H9 (cell line): ENCODE measurements around the gene INO80. TPM values are rescaled to one million over a fixed set of nuclear protein-coding genes. Genes with fewer than 3 reads are reported as not detected.

ENCODE experiments used
- DNase-seq: peaks from one replicate; pipeline ENCODE4 v3.0.0-alpha.2; 2017
- H2AFZ ChIP-seq: one replicate; pipeline ENCODE4 v1.6.1; 2013; ENCODE audit warnings: mild to moderate bottlenecking, low read length, control low read depth, moderate library complexity
- H2AK5ac ChIP-seq: 2 replicates; pipeline ENCODE4 v1.6.1; 2013; ENCODE audit warnings: low read length, control low read depth, mixed read lengths; ENCODE audit not compliant: insufficient read length
- H2BK120ac ChIP-seq: one replicate; pipeline ENCODE4 v1.6.1; 2013; ENCODE audit warnings: low read depth, mild to moderate bottlenecking, low read length, control low read depth, inconsistent platforms; ENCODE audit not compliant: poor library complexity, severe bottlenecking
- H2BK12ac ChIP-seq: 2 replicates; pipeline ENCODE4 v1.6.1; 2013; ENCODE audit warnings: low read length, control low read depth, mixed read lengths, low read depth; ENCODE audit not compliant: insufficient read length
- H2BK15ac ChIP-seq: 2 replicates; pipeline ENCODE4 v1.6.1; 2013; ENCODE audit warnings: low read depth, low read length, control low read depth
- H2BK20ac ChIP-seq: one replicate; pipeline ENCODE4 v1.6.1; 2013; ENCODE audit warnings: low read depth, mild to moderate bottlenecking, low read length, control low read depth, inconsistent platforms; ENCODE audit not compliant: poor library complexity, severe bottlenecking
- H2BK5ac ChIP-seq: 2 replicates; pipeline ENCODE4 v1.6.1; 2013; ENCODE audit warnings: low read length, control low read depth, mixed read lengths; ENCODE audit not compliant: insufficient read length
- H3K14ac ChIP-seq: 2 replicates; pipeline ENCODE4 v1.6.1; 2013; ENCODE audit warnings: low read length, control low read depth; ENCODE audit not compliant: insufficient read depth
- H3K18ac ChIP-seq: 2 replicates; pipeline ENCODE4 v1.6.1; 2013; ENCODE audit warnings: low read depth, mild to moderate bottlenecking, mixed read lengths, low read length, control low read depth; ENCODE audit not compliant: insufficient read length
- H3K23ac ChIP-seq: 2 replicates; pipeline ENCODE4 v1.6.1; 2013; ENCODE audit warnings: low read length, control low read depth, mixed read lengths, low read depth; ENCODE audit not compliant: insufficient read length
- H3K23me2 ChIP-seq: 2 replicates; pipeline ENCODE4 v1.6.1; 2013; ENCODE audit warnings: low read depth, mild to moderate bottlenecking, mixed read lengths, low read length, control low read depth; ENCODE audit not compliant: insufficient read length, poor library complexity, severe bottlenecking
- H3K27ac ChIP-seq: 2 replicates; pipeline ENCODE4 v1.5.1; 2013; ENCODE audit warnings: low read length, control low read depth, mixed read lengths, low read depth; ENCODE audit not compliant: insufficient read length
- H3K27me3 ChIP-seq: 2 replicates; pipeline ENCODE4 v1.6.1; 2013; ENCODE audit warnings: low read length, control low read depth, inconsistent platforms; ENCODE audit not compliant: insufficient read depth
- H3K4ac ChIP-seq: 2 replicates; pipeline ENCODE4 v1.6.1; 2013; ENCODE audit warnings: low read depth, mild to moderate bottlenecking, control low read depth, inconsistent platforms, low read length, moderate library complexity
- H3K4me1 ChIP-seq: 2 replicates; pipeline ENCODE4 v1.6.1; 2013; ENCODE audit warnings: low read length, control low read depth, inconsistent platforms; ENCODE audit not compliant: insufficient read depth
- H3K4me2 ChIP-seq: 2 replicates; pipeline ENCODE4 v1.6.1; 2013; ENCODE audit warnings: low read length, control low read depth, mixed read lengths; ENCODE audit not compliant: insufficient read length, insufficient read depth
- H3K56ac ChIP-seq: 2 replicates; pipeline ENCODE4 v1.6.1; 2013; ENCODE audit warnings: low read depth, mild to moderate bottlenecking, mixed read lengths, low read length, control low read depth; ENCODE audit not compliant: insufficient read length
- H3K79me1 ChIP-seq: 2 replicates; pipeline ENCODE4 v1.6.1; 2013; ENCODE audit warnings: low read depth, mild to moderate bottlenecking, moderate library complexity, low read length, control low read depth, inconsistent platforms; ENCODE audit not compliant: insufficient read depth, poor library complexity, severe bottlenecking
- H3K79me2 ChIP-seq: 2 replicates; pipeline ENCODE4 v1.6.1; 2013; ENCODE audit warnings: low read length, control low read depth, inconsistent platforms; ENCODE audit not compliant: insufficient read depth
- H3K9ac ChIP-seq: 2 replicates; pipeline ENCODE4 v1.6.1; 2013; ENCODE audit warnings: low read length, control low read depth, mixed read lengths; ENCODE audit not compliant: insufficient read length; ENCODE audit errors: extremely low read depth
- H3K9me3 ChIP-seq: one replicate; pipeline ENCODE4 v1.6.1; 2013; ENCODE audit warnings: low read depth, low read length, inconsistent platforms; ENCODE audit not compliant: control insufficient read depth
- H3T11ph ChIP-seq: one replicate; pipeline ENCODE4 v1.6.1; 2013; ENCODE audit warnings: mild to moderate bottlenecking, low read length, control low read depth, inconsistent platforms
- H4K20me1 ChIP-seq: one replicate; pipeline ENCODE4 v1.6.1; 2013; ENCODE audit not compliant: control insufficient read depth, insufficient read length, insufficient read depth
- H4K5ac ChIP-seq: 2 replicates; pipeline ENCODE4 v1.6.1; 2013; ENCODE audit warnings: low read depth, mild to moderate bottlenecking, mixed read lengths, low read length, control low read depth; ENCODE audit not compliant: insufficient read length
- H4K8ac ChIP-seq: replicated peaks from 2 replicates; pipeline ENCODE4 v1.6.1; 2013; ENCODE audit warnings: low read length, control low read depth, mixed read lengths, low read depth; ENCODE audit not compliant: insufficient read length
- H4K91ac ChIP-seq: 2 replicates; pipeline ENCODE4 v1.6.1; 2013; ENCODE audit warnings: low read depth, mild to moderate bottlenecking, moderate library complexity, mixed read lengths, low read length, control low read depth; ENCODE audit not compliant: insufficient read length
- H3K27ac Mint-ChIP-seq, 3 experiments: 2 replicates in 2 of 3; 3 replicates in 1 of 3; pipeline ENCODE4 v1.8.0; 2020 to 2021; ENCODE audit warnings: mixed read lengths in 3 of 3, mild to moderate bottlenecking in 1 of 3, moderate library complexity in 1 of 3
- H3K27me3 Mint-ChIP-seq: 2 replicates; pipeline ENCODE4 v1.8.0; 2021; ENCODE audit warnings: low read depth, mild to moderate bottlenecking, moderate library complexity, mixed read lengths
- H3K36me3 Mint-ChIP-seq, 3 experiments: 2 replicates in 2 of 3; 3 replicates in 1 of 3; pipeline ENCODE4 v1.8.0; 2020 to 2021; ENCODE audit warnings: low read depth in 3 of 3, mixed read lengths in 3 of 3; ENCODE audit not compliant: insufficient read depth in 1 of 3
- H3K4me1 Mint-ChIP-seq, 2 experiments: 2 replicates each; pipeline ENCODE4 v1.8.0; 2020; ENCODE audit warnings: mixed read lengths in 2 of 2
- H3K4me3 Mint-ChIP-seq, 2 experiments: 2 replicates in 1 of 2; 3 replicates in 1 of 2; pipeline ENCODE4 v1.8.0; 2020 to 2021; ENCODE audit warnings: mild to moderate bottlenecking in 2 of 2, mixed read lengths in 2 of 2, moderate library complexity in 1 of 2
- H3K9me3 Mint-ChIP-seq, 2 experiments: 2 replicates in 1 of 2; 3 replicates in 1 of 2; pipeline ENCODE4 v1.8.0; 2020; ENCODE audit warnings: mild to moderate bottlenecking in 2 of 2, mixed read lengths in 2 of 2, moderate library complexity in 1 of 2
- WGBS: extraction: QIAGEN DNeasy Blood & Tissue Kit; methylation state at CpG from one replicate; pipeline ENCODE4 v1.1.7; 2013; ENCODE audit warnings: missing lambda C conversion rate, low lambda C conversion rate, mixed read lengths; ENCODE audit not compliant: insufficient read length; ENCODE audit errors: extremely low coverage; 5-methylcytosine and 5-hydroxymethylcytosine counted together
- total RNA-seq: library from RNA; stranded (reverse); gene quantifications from 2 replicates; pipeline ENCODE4 v1.2.1, GENCODE V29; 2021
- TF ChIP-seq, protein P1 (sequence below): fragments of 200-600 bp; sonication (generic); conservative IDR thresholded peaks from 3 replicates; pipeline ENCODE4 v1.8.0; 2021; ENCODE audit warnings: antibody characterized with exemption, mild to moderate bottlenecking

Gene INO80
- total RNA-seq, 1 experiment from 2014 or later = 29.2 TPM

DNA sequence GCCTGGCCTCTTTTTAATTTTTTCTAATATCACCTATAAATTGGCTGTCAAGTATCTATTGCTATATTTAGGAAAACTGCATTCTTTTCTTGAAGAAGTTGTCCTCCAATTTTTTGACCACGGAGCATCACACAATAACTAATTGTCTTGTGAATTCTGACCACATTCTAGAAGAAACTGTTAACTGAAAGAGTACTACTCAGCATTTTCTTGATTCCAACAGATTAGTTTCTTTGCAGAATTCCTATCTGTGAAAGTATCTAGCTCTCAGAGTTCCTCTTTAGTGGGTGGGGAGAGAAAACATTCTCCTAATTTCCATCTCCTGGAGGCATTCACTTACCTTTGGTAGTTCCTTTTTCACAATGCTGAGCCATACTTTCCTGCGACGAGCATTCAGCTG lies 31.1 kb downstream of the INO80 start:
- no peak overlapping the region for H3K56ac ChIP-seq
- H3K4me1 ChIP-seq = no peaks in the 10 kb centered on the region
- H2BK20ac ChIP-seq = no peak overlapping the region
- no peaks in the 10 kb centered on the region for H4K20me1 ChIP-seq
- Mint-ChIP-seq H3K9me3 (no peaks in the 10 kb centered on the region), H3K36me3 (peaks cover 25 to 86% (median 78%) of the 10 kb centered on the region in 3 experiments; a peak in 6 of 7 replicates), H3K27me3 (no peaks in the 10 kb centered on the region), H3K27ac (no peak overlapping the region), H3K4me1 (no peaks in the 10 kb centered on the region), H3K4me3 (no peak overlapping the region)
- no peaks in the 10 kb centered on the region for H3K27me3 ChIP-seq
- no peak overlapping the region for H3K18ac ChIP-seq
- H3K27ac ChIP-seq = no peak overlapping the region
- H3K79me1 ChIP-seq = no peaks in the 10 kb centered on the region
- H4K8ac ChIP-seq = no peak overlapping the region
- no peaks in the 10 kb centered on the region for H3K79me2 ChIP-seq
- no peak overlapping the region for H2AFZ ChIP-seq
- no peak overlapping the region for H4K91ac ChIP-seq
- TF ChIP-seq, protein P1, sequence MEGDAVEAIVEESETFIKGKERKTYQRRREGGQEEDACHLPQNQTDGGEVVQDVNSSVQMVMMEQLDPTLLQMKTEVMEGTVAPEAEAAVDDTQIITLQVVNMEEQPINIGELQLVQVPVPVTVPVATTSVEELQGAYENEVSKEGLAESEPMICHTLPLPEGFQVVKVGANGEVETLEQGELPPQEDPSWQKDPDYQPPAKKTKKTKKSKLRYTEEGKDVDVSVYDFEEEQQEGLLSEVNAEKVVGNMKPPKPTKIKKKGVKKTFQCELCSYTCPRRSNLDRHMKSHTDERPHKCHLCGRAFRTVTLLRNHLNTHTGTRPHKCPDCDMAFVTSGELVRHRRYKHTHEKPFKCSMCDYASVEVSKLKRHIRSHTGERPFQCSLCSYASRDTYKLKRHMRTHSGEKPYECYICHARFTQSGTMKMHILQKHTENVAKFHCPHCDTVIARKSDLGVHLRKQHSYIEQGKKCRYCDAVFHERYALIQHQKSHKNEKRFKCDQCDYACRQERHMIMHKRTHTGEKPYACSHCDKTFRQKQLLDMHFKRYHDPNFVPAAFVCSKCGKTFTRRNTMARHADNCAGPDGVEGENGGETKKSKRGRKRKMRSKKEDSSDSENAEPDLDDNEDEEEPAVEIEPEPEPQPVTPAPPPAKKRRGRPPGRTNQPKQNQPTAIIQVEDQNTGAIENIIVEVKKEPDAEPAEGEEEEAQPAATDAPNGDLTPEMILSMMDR = no peak
- no peak overlapping the region for H2BK120ac ChIP-seq
- DNase-seq = no peak
- no peak overlapping the region for H4K5ac ChIP-seq
- no peak overlapping the region for H2AK5ac ChIP-seq
- H3T11ph ChIP-seq = no peak overlapping the region
- no peaks in the 10 kb centered on the region for H3K9me3 ChIP-seq
- no CpG with 5 or more reads among the region's 3 CpGs for WGBS
- H3K23ac ChIP-seq = no peak overlapping the region
- H3K23me2 ChIP-seq = no peaks in the 10 kb centered on the region
- no peak overlapping the region for H3K4me2 ChIP-seq
- H3K14ac ChIP-seq = no peak overlapping the region
- no peak overlapping the region for H2BK15ac ChIP-seq
- no peak overlapping the region for H3K9ac ChIP-seq
- no peak overlapping the region for H3K4ac ChIP-seq
- H2BK5ac ChIP-seq = no peak overlapping the region
- H2BK12ac ChIP-seq = no peak overlapping the region
